RWPE1 (cell line): Measurements from ENCODE around the gene AKT2.

Source experiments
- CTCF ChIA-PET: fragments of 350-600 bp; sonication (Branson Sonifier 250); formaldehyde crosslinking; extraction: SDS; loops from one replicate; lab custom pipeline; 2021; lab: Yijun Ruan, JAX
- POLR2A ChIA-PET: fragments of 400-600 bp; formaldehyde crosslinking; extraction: SDS; loops from one replicate; lab custom pipeline; 2020; ENCODE audit warnings: antibody characterized with exemption; ENCODE audit not compliant: low non-redundant PET; lab: Yijun Ruan, JAX
- DNase-seq: peaks from one replicate; pipeline ENCODE4 v3.0.0; 2012; ENCODE audit warnings: low spot score
- H3K27ac ChIP-seq: fragments of 450-650 bp; 2 replicates; pipeline ENCODE4 v1.5.1; 2017
- CTCF ChIP-seq: fragments of 450-650 bp; conservative IDR thresholded peaks from 2 replicates; pipeline ENCODE4 v1.5.1; 2017; ENCODE audit warnings: low read depth, mild to moderate bottlenecking

AKT2 gene

DNA sequence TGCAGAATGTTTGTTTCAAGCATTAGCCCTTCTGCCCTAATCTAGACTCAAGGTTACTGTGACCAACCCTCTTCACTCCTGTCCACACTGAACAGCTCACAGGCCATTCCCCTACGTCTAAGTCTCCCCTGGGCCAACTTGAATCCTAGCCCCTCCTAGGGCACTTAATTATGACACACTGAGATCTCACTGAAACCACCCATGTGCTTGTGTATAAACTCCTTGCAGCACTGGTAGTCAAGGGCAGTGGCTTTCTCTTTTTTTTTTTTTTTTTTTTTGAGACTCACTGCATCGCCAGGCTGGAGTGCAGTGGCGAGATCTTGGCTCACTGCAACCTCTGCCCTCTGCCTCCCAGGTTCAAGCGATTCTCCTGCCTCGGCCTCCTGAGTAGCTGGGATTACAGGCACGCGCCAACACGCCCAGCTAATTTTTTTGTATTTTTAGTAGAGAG, 1.9 kb upstream of the AKT2 start:
- peak overlapping the region; percentile 31 for H3K27ac ChIP-seq
- no peak for DNase-seq
- CTCF ChIA-PET, result interaction anchor here (0.6 kb wide), 1 partner anchor 11 kb away, joined by 4 read pairs; no protein-coding TSS in a partner anchor
- TF ChIP-seq CTCF, result no peak
- POLR2A ChIA-PET, result interaction anchor here (0.6 to 0.9 kb wide), 2 partner anchors 18 to 37 kb away, joined by 3 to 5 read pairs; no protein-coding TSS in a partner anchor

GRCh38 chr19:40286235-40286970, 1.3 kb upstream of the AKT2 start:
- no peak for TF ChIP-seq CTCF
- POLR2A ChIA-PET, result interaction anchor here (0.6 to 0.9 kb wide), 2 partner anchors 19 to 37 kb away, joined by 3 to 5 read pairs; no protein-coding TSS in a partner anchor
- peak overlapping the region; percentile 89 for H3K27ac ChIP-seq
- no peak for DNase-seq
- CTCF ChIA-PET, result interaction anchor here (0.6 to 0.8 kb wide), 5 partner anchors 10 to 254 kb away, joined by 3 to 7 read pairs (median 3); no protein-coding TSS in a partner anchor

GRCh38 chr19:40285353-40286234, 449 bp upstream of the AKT2 start:
- no peak for TF ChIP-seq CTCF
- ChIA-PET CTCF (interaction anchor here (0.8 kb wide), 2 partner anchors 19 to 255 kb away, joined by 3 read pairs; no protein-coding TSS in a partner anchor), POLR2A (no interaction called here)
- peak; percentile 97 for DNase-seq
- peak overlapping the region; percentile 89 for H3K27ac ChIP-seq

- CTCF ChIA-PET, result interaction anchor here (0.6 kb wide), 1 partner anchor 440 kb away, joined by 3 read pairs; no protein-coding TSS in a partner anchor
- TF ChIP-seq CTCF, result no peak
- peak overlapping the region; percentile 89 for H3K27ac ChIP-seq
- no peak for DNase-seq
- POLR2A ChIA-PET, result no interaction called here
These were observed 969 bp downstream of the AKT2 start for GRCh38 chr19:40284251-40284500.

GRCh38 chr19:40283414-40284250, 1.5 kb downstream of the AKT2 start:
- H3K27ac ChIP-seq, result peak overlapping the region; percentile 89
- POLR2A ChIA-PET, result no interaction called here
- TF ChIP-seq CTCF, result no peak
- CTCF ChIA-PET, result interaction anchor here (0.6 to 1.1 kb wide), 2 partner anchors 22 to 439 kb away, joined by 3 to 4 read pairs; no protein-coding TSS in a partner anchor
- DNase-seq, result no peak

- no peak for DNase-seq
- no peak for TF ChIP-seq CTCF
- ChIA-PET POLR2A (no interaction called here), CTCF (interaction anchor here (1.1 kb wide), 1 partner anchor 23 kb away, joined by 4 read pairs; no protein-coding TSS in a partner anchor)
- H3K27ac ChIP-seq, result peak overlapping the region; percentile 89
These were observed 2.2 kb downstream of the AKT2 start for GRCh38 chr19:40282920-40283319.
